IMR-90 (cell line): ENCODE results near the gene TMPRSS6. TPM values are rescaled to one million over a fixed set of nuclear protein-coding genes. Genes with fewer than 3 reads are reported as not detected.

Source experiments
- ATAC-seq: fragments of 200-7000 bp; cut with Tn5 transposase; 2 replicates; pipeline ENCODE4 v1.9.1; 2020; ENCODE audit warnings: low read depth, mild to moderate bottlenecking, moderate library complexity
- BruUV-seq: library from RNA; stranded (reverse); fragments of 400-500 nt; replicated peaks from 2 replicates; lab custom pipeline; 2021; lab: Mats Ljungman, UMichigan
- CTCF ChIA-PET: fragments of 300-600 bp; formaldehyde crosslinking; extraction: SDS; loops from one replicate; lab custom pipeline; 2021; ENCODE audit warnings: antibody characterized with exemption; lab: Yijun Ruan, JAX
- POLR2A ChIA-PET: fragments of 300-600 bp; sonication (Branson Sonifier 250); formaldehyde crosslinking; loops from one replicate; lab custom pipeline; 2022; ENCODE audit warnings: antibody characterized with exemption; ENCODE audit not compliant: unreplicated experiment; lab: Charles Lee
- DNase-seq: peaks from one replicate; pipeline ENCODE4 v3.0.0; 2013
- H2AFZ ChIP-seq: replicated peaks from 2 replicates; pipeline ENCODE3; 2013; ENCODE audit warnings: low read length, mild to moderate bottlenecking; ENCODE audit not compliant: poor library complexity
- H2AK5ac ChIP-seq: 2 replicates; pipeline ENCODE4 v1.6.1; 2013; ENCODE audit warnings: low read depth, low read length, inconsistent platforms
- H2AK9ac ChIP-seq: replicated peaks from 2 replicates; pipeline ENCODE3; 2013; ENCODE audit warnings: mild to moderate bottlenecking, low read depth, low read length, moderate library complexity; ENCODE audit not compliant: poor library complexity
- H2BK120ac ChIP-seq: 2 replicates; pipeline ENCODE4 v1.6.1; 2013; ENCODE audit warnings: low read depth, low read length, inconsistent platforms
- H2BK15ac ChIP-seq: 3 replicates; pipeline ENCODE4 v1.6.1; 2013; ENCODE audit warnings: low read depth, low read length, inconsistent platforms
- H2BK20ac ChIP-seq: 2 replicates; pipeline ENCODE4 v1.6.1; 2013; ENCODE audit warnings: low read depth, mild to moderate bottlenecking, inconsistent platforms, low read length, moderate library complexity
- H2BK5ac ChIP-seq: 2 replicates; pipeline ENCODE4 v1.6.1; 2013; ENCODE audit warnings: mild to moderate bottlenecking, low read depth, low read length, inconsistent platforms; ENCODE audit not compliant: poor library complexity, severe bottlenecking
- H3K14ac ChIP-seq: replicated peaks from 2 replicates; pipeline ENCODE4 v1.6.1; 2013; ENCODE audit warnings: low read depth, low read length, inconsistent platforms
- H3K18ac ChIP-seq: 2 replicates; pipeline ENCODE4 v1.6.1; 2013; ENCODE audit warnings: low read depth, low read length, control low read depth
- H3K23ac ChIP-seq: 2 replicates; pipeline ENCODE4 v1.6.1; 2013; ENCODE audit warnings: low read depth, low read length, inconsistent platforms
- H3K27ac ChIP-seq: 2 replicates; pipeline ENCODE4 v1.5.1; 2013; ENCODE audit warnings: mild to moderate bottlenecking, control low read depth, low read length; ENCODE audit not compliant: insufficient read depth
- H3K27me3 ChIP-seq: 2 replicates; pipeline ENCODE4 v1.6.1; 2013; ENCODE audit warnings: low read length; ENCODE audit not compliant: control insufficient read depth, insufficient read depth
- H3K36me3 ChIP-seq: 2 replicates; pipeline ENCODE4 v1.6.1; 2013; ENCODE audit warnings: low read length, mixed read lengths; ENCODE audit not compliant: control insufficient read depth, insufficient read depth
- H3K4ac ChIP-seq: 2 replicates; pipeline ENCODE4 v1.6.1; 2013; ENCODE audit warnings: low read depth, low read length, inconsistent platforms
- H3K4me1 ChIP-seq: 2 replicates; pipeline ENCODE4 v1.6.1; 2013; ENCODE audit warnings: low read length, mixed read lengths; ENCODE audit not compliant: control insufficient read depth, insufficient read depth
- H3K4me2 ChIP-seq: 2 replicates; pipeline ENCODE4 v1.6.1; 2013; ENCODE audit warnings: low read depth, mild to moderate bottlenecking, control low read depth, low read length, moderate library complexity
- H3K4me3 ChIP-seq: 2 replicates; pipeline ENCODE4 v1.5.1; 2013; ENCODE audit warnings: low read depth, mild to moderate bottlenecking, control low read depth, low read length, moderate library complexity; ENCODE audit not compliant: insufficient read depth
- H3K56ac ChIP-seq: 2 replicates; pipeline ENCODE4 v1.6.1; 2013; ENCODE audit warnings: low read length, inconsistent platforms; ENCODE audit not compliant: insufficient read depth; ENCODE audit errors: extremely low read depth
- H3K79me1 ChIP-seq, 2 experiments: 2 replicates each; pipeline ENCODE4 v1.6.1; 2013; ENCODE audit warnings: low read length in 2 of 2, inconsistent platforms in 1 of 2, low read depth in 1 of 2
- H3K9ac ChIP-seq: 2 replicates; pipeline ENCODE4 v1.6.1; 2013; ENCODE audit warnings: low read depth, low read length, control low read depth
- H3K9me1 ChIP-seq: 2 replicates; pipeline ENCODE4 v1.6.1; 2013; ENCODE audit warnings: low read length, inconsistent platforms; ENCODE audit not compliant: insufficient read depth
- H3K9me3 ChIP-seq: 2 replicates; pipeline ENCODE4 v1.6.1; 2013; ENCODE audit warnings: low read length; ENCODE audit not compliant: control insufficient read depth, insufficient read depth
- H4K20me1 ChIP-seq: 2 replicates; pipeline ENCODE4 v1.6.1; 2013; ENCODE audit warnings: low read length, inconsistent platforms; ENCODE audit not compliant: insufficient read depth
- H4K5ac ChIP-seq: 2 replicates; pipeline ENCODE4 v1.6.1; 2013; ENCODE audit warnings: mild to moderate bottlenecking, low read depth, low read length, control low read depth
- H4K8ac ChIP-seq, 2 experiments: 2 replicates each; pipeline ENCODE4 v1.6.1; 2013; ENCODE audit warnings: low read depth in 2 of 2, low read length in 2 of 2, control low read depth in 1 of 2, inconsistent platforms in 1 of 2
- H4K91ac ChIP-seq: 2 replicates; pipeline ENCODE4 v1.6.1; 2013; ENCODE audit warnings: low read depth, low read length, inconsistent platforms; ENCODE audit not compliant: insufficient read depth
- BHLHE40 ChIP-seq: fragments of 150-350 bp; IDR thresholded peaks from 2 replicates; pipeline ENCODE4 v1.6.1; 2016; ENCODE audit warnings: mild to moderate bottlenecking, low read depth, low read length
- CEBPB ChIP-seq: IDR thresholded peaks from 2 replicates; pipeline ENCODE4 v1.6.1; 2012; ENCODE audit warnings: low read depth, low read length, improper control_type of control experiment
- CHD1 ChIP-seq: IDR thresholded peaks from 2 replicates; pipeline ENCODE4 v1.6.1; 2012; ENCODE audit warnings: low read depth, low read length, improper control_type of control experiment
- MXI1 ChIP-seq: IDR thresholded peaks from 2 replicates; pipeline ENCODE4 v1.6.1; 2012; ENCODE audit warnings: low read depth, mild to moderate bottlenecking, low read length, moderate library complexity, borderline replicate concordance
- NFE2L2 ChIP-seq: fragments of 150-350 bp; IDR thresholded peaks from 2 replicates; pipeline ENCODE4 v1.6.1; 2016; ENCODE audit warnings: low read depth, mild to moderate bottlenecking, low read length
- RAD21 ChIP-seq: IDR thresholded peaks from 2 replicates; pipeline ENCODE4 v1.6.1; 2012; ENCODE audit warnings: low read length, improper control_type of control experiment
- SMC3 ChIP-seq: fragments of 150-350 bp; IDR thresholded peaks from 2 replicates; pipeline ENCODE4 v1.6.1; 2016; ENCODE audit warnings: low read depth, mild to moderate bottlenecking, antibody characterized with exemption, low read length, moderate library complexity
- WGBS, 2 experiments: methylation state at CpG; one replicate each; pipeline versions ENCODE4 v1.1.5 to v1.1.7; 2013; ENCODE audit warnings: missing lambda C conversion rate in 2 of 2; ENCODE audit not compliant: insufficient read length in 1 of 2; ENCODE audit errors: extremely low coverage in 2 of 2; 5-methylcytosine and 5-hydroxymethylcytosine counted together
- dilution Hi-C: fragments of 300-500 bp; cut with HindIII; formaldehyde crosslinking; loops from one replicate; pipeline ENCODE4 v1.14.3; 2018; ENCODE audit warnings: low sequenced_read_pairs; ENCODE audit not compliant: unreplicated experiment
- in situ Hi-C: fragments of 300-500 bp; cut with MboI; formaldehyde crosslinking; loops from 3 replicates; pipeline ENCODE4 v1.14.3; 2019; ENCODE audit warnings: low sequenced_read_pairs, inconsistent platforms, mixed read lengths
- intact Hi-C: fragments of 100-400 bp; cut with micrococcal nuclease; formaldehyde crosslinking; loops from 2 replicates; pipeline ENCODE4 v1.10.0; 2022
- polyA plus RNA-seq, 3 experiments: library from polyadenylated mRNA; depleted of rRNA; stranded (reverse); fragments of >200 nt; gene quantifications; 2 replicates each; pipeline ENCODE4 v1.2.3, GENCODE V29; 2012; ENCODE audit warnings: low replicate concordance in 1 of 3
- total RNA-seq: library from RNA; depleted of rRNA; stranded (reverse); fragments of >200 nt; gene quantifications from 2 replicates; pipeline ENCODE4 v1.2.3, GENCODE V29; 2012

The TMPRSS6 gene
- total and polyA plus RNA-seq, 2 of the 4 experiments (the other 2 are of a cell fraction), result not detected

GRCh38 chr22:37146507-37147180 lies 37.1 kb upstream of the TMPRSS6 start:
- H2BK15ac ChIP-seq, result no peak overlapping the region
- H2AK5ac ChIP-seq, result no peak overlapping the region
- H3K4ac ChIP-seq, result no peak overlapping the region
- peaks cover 2% of the 10 kb centered on the region; the same call in 1 of the 2 replicates for H3K4me1 ChIP-seq
- intact Hi-C loops, result no loop called here
- no peak overlapping the region for H4K5ac ChIP-seq
- no peak overlapping the region for H3K18ac ChIP-seq
- no peak overlapping the region for H3K23ac ChIP-seq
- no peak overlapping the region for H2AFZ ChIP-seq
- no peak for DNase-seq
- 91% methylated on average over 6 of the region's 16 CpGs; no CpG with 5 or more reads in 1 of the 2 experiments for WGBS, 2 experiments
- no peak overlapping the region for H3K9ac ChIP-seq
- H2BK120ac ChIP-seq, result no peak overlapping the region
- BruUV-seq, result no TSS peak
- H3K56ac ChIP-seq, result no peak overlapping the region
- no peaks in the 10 kb centered on the region for H3K9me3 ChIP-seq
- no peaks in the 10 kb centered on the region for H3K36me3 ChIP-seq
- no peak for ATAC-seq
- H3K14ac ChIP-seq, result no peak overlapping the region
- H4K20me1 ChIP-seq, result no peaks in the 10 kb centered on the region
- H2BK20ac ChIP-seq, result no peak overlapping the region
- H3K4me3 ChIP-seq, result no peak overlapping the region
- in situ Hi-C loops, result no loop called here
- H4K8ac ChIP-seq, result no peak overlapping the region
- no peak overlapping the region for H4K91ac ChIP-seq
- TF ChIP-seq BHLHE40 (no peak), SMC3 (no peak), MXI1 (no peak), RAD21 (no peak), CHD1 (no peak), CEBPB (no peak), NFE2L2 (no peak)
- no peak overlapping the region for H3K27ac ChIP-seq
- no peaks in the 10 kb centered on the region for H3K79me1 ChIP-seq
- no peak overlapping the region for H2BK5ac ChIP-seq
- H2AK9ac ChIP-seq, result no peak overlapping the region
- POLR2A ChIA-PET, result no interaction called here
- H3K27me3 ChIP-seq, result peaks cover 50% of the 10 kb centered on the region
- no peaks in the 10 kb centered on the region for H3K9me1 ChIP-seq
- dilution Hi-C loops, result no loop called here
- CTCF ChIA-PET, result no interaction called here
- no peak overlapping the region for H3K4me2 ChIP-seq
